Smooth muscle cell of bladder (primary cell): ENCODE measurements around the gene CANX. TPM values are rescaled to one million over a fixed set of nuclear protein-coding genes. Genes with fewer than 3 reads are reported as not detected.

ENCODE experiments used
- total RNA-seq: library from RNA; depleted of rRNA; stranded (reverse); fragments of >200 nt; gene quantifications from 2 replicates; pipeline ENCODE4 v1.2.3, GENCODE V29; 2014

CANX gene
- 816 and 823 TPM in 2 replicates for total RNA-seq

GRCh38 chr5:179698935-179699615 lies at the start of gene CANX:
Gene CANX (plus strand): TSS chr5:179698967. CDS start chr5:179705682, 6,715 bp downstream.

GRCh38 chr5:179680780-179681401 lies 17.9 kb upstream of the CANX start, which contains the start of gene CBY3:
Gene CBY3 (minus strand): TSS chr5:179681034. CDS start chr5:179680918, 116 bp downstream.

DNA sequence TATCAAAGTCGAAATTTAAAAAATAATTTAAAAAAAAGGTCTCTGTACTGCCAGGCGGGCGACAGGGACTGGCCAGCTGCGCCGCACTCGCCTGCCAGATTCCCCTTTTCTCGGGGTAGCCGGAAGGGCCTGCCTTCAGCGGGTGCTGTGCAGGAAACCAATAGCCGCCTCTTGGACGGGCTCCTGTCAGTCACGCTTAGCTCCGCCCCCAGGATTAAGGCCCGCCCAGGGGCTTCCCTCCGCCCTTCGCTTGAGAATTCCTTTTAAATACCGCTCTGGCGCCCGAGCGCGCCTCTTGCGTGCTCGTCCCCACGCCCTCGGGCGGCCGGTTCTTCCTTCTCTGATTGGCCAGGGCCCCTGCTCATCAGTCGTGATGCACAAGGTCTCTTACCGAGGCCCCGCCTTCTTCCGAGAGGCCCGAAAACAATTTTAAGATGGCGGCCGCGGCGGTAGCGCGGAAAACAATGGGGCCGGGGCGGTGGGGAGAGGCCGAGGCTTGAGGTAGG lies 33.7 kb downstream of the CANX start, which contains the start of gene MAML1:
Gene MAML1 (plus strand): TSS at position 411 of the 506 bp plus-strand sequence. CDS start 291 bp downstream, outside the sequence.

Other genes with a start within 250 kb of the CANX start
- 50.3 and 61.5 TPM in 2 replicates for gene RUFY1, start 148.4 kb upstream of the CANX start, total RNA-seq
- 471 and 654 TPM in 2 replicates for gene HNRNPH1, start 75.3 kb upstream of the CANX start, total RNA-seq
- not detected in 2 replicates for gene CBY3, start 17.9 kb upstream of the CANX start, total RNA-seq
- gene MAML1, start 33.9 kb downstream of the CANX start, total RNA-seq = 3.3 and 4.3 TPM in 2 replicates
- gene LTC4S, start 95.0 kb downstream of the CANX start, total RNA-seq = 0.65 TPM in 1 of 2 replicates, not detected in the other
- gene MGAT4B, start 107.9 kb downstream of the CANX start, total RNA-seq = 94.4 and 138 TPM in 2 replicates
- 682 and 1,060 TPM in 2 replicates for gene SQSTM1, start 121.9 kb downstream of the CANX start, total RNA-seq
- gene MRNIP, start 159.8 kb downstream of the CANX start, total RNA-seq = 9.0 and 13.8 TPM in 2 replicates
- 41.5 and 53.5 TPM in 2 replicates for gene TBC1D9B, start 208.9 kb downstream of the CANX start, total RNA-seq